ENCODE measurements around the gene UBXN7.

GRCh38 chr3:196360586-196360985, 71.6 kb downstream of the UBXN7 start:
- no peak for TF ChIP-seq POLR2A (IDR thresholded peaks at IDR 0.05)
- TF ChIP-seq CTCF (IDR thresholded peaks at IDR 0.05 in 4 of 5, conservative IDR thresholded peaks at IDR 0.05 in 1 of 5), result no peak

Data from gastrocnemius medialis (tissue), 4 donors.